Parathyroid adenoma (tissue), 2 donors: ENCODE measurements around the gene CLIC1.

ENCODE experiments used
- H2AFZ ChIP-seq: fragments of 300-600 bp; sonication (generic); one replicate; pipeline ENCODE4 v1.7.0; 2017; ENCODE audit warnings: antibody characterized with exemption, mild to moderate bottlenecking
- H3K27ac ChIP-seq: fragments of 300-600 bp; sonication (generic); one replicate; pipeline ENCODE4 v1.7.0; 2017
- H3K27me3 ChIP-seq: fragments of 300-600 bp; sonication (generic); one replicate; pipeline ENCODE4 v1.7.0; 2017; ENCODE audit warnings: low read length; ENCODE audit not compliant: control insufficient read depth, insufficient read depth
- H3K36me3 ChIP-seq: fragments of 300-600 bp; sonication (generic); one replicate; pipeline ENCODE4 v1.7.0; 2017; ENCODE audit warnings: low read length; ENCODE audit not compliant: control insufficient read depth, insufficient read depth
- H3K4me1 ChIP-seq: fragments of 300-600 bp; sonication (generic); one replicate; pipeline ENCODE4 v1.7.0; 2017; ENCODE audit warnings: control low read depth
- H3K4me2 ChIP-seq: fragments of 300-600 bp; sonication (generic); one replicate; pipeline ENCODE4 v1.7.0; 2017; ENCODE audit warnings: low read length
- H3K4me3 ChIP-seq: fragments of 300-600 bp; sonication (generic); one replicate; pipeline ENCODE4 v1.7.0; 2017; ENCODE audit warnings: low read depth, low read length
- H3K79me2 ChIP-seq: fragments of 300-600 bp; sonication (generic); one replicate; pipeline ENCODE4 v1.7.0; 2017; ENCODE audit warnings: control low read depth
- H3K9ac ChIP-seq: fragments of 300-600 bp; sonication (generic); one replicate; pipeline ENCODE4 v1.7.0; 2017; ENCODE audit warnings: mild to moderate bottlenecking
- H3K9me3 ChIP-seq: fragments of 300-600 bp; sonication (generic); one replicate; pipeline ENCODE4 v1.7.0; 2017; ENCODE audit warnings: low read length; ENCODE audit not compliant: control insufficient read depth
- TF ChIP-seq, protein P1 (sequence below): fragments of 300-600 bp; sonication (generic); IDR thresholded peaks from one replicate; pipeline ENCODE4 v1.7.0; 2017; ENCODE audit warnings: antibody characterized with exemption, mild to moderate bottlenecking
- donor health status: primary hyperparathyroidism.

CLIC1 gene

GRCh38 chr6:31736021-31736767 lies at the start of gene CLIC1:
Gene CLIC1 (minus strand): TSS chr6:31736530. CDS start chr6:31736300, 230 bp downstream.
- H3K36me3 ChIP-seq, result no peaks in the 10 kb centered on the region
- no peaks in the 10 kb centered on the region for H3K27me3 ChIP-seq
- no peaks in the 10 kb centered on the region for H3K79me2 ChIP-seq
- H3K4me1 ChIP-seq, result peaks cover 9% of the 10 kb centered on the region
- H3K4me2 ChIP-seq, result peak within 1 kb of the TSS; percentile 95
- H3K9ac ChIP-seq, result peak within 1 kb of the TSS; percentile 74
- H3K9me3 ChIP-seq, result no peaks in the 10 kb centered on the region
- H3K27ac ChIP-seq, result peak within 1 kb of the TSS; percentile 84
- TF ChIP-seq, protein P1, sequence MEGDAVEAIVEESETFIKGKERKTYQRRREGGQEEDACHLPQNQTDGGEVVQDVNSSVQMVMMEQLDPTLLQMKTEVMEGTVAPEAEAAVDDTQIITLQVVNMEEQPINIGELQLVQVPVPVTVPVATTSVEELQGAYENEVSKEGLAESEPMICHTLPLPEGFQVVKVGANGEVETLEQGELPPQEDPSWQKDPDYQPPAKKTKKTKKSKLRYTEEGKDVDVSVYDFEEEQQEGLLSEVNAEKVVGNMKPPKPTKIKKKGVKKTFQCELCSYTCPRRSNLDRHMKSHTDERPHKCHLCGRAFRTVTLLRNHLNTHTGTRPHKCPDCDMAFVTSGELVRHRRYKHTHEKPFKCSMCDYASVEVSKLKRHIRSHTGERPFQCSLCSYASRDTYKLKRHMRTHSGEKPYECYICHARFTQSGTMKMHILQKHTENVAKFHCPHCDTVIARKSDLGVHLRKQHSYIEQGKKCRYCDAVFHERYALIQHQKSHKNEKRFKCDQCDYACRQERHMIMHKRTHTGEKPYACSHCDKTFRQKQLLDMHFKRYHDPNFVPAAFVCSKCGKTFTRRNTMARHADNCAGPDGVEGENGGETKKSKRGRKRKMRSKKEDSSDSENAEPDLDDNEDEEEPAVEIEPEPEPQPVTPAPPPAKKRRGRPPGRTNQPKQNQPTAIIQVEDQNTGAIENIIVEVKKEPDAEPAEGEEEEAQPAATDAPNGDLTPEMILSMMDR, result no peak
- H2AFZ ChIP-seq, result peak within 1 kb of the TSS; percentile 92
- H3K4me3 ChIP-seq, result peak within 1 kb of the TSS; percentile 99

- no peaks in the 10 kb centered on the region for H3K36me3 ChIP-seq
- no peak overlapping the region for H2AFZ ChIP-seq
- H3K4me3 ChIP-seq, result no peak overlapping the region
- H3K27me3 ChIP-seq, result no peaks in the 10 kb centered on the region
- H3K9ac ChIP-seq, result no peak overlapping the region
- no peaks in the 10 kb centered on the region for H3K9me3 ChIP-seq
- TF ChIP-seq, protein P1, result no peak
- H3K4me1 ChIP-seq, result no peaks in the 10 kb centered on the region
- H3K79me2 ChIP-seq, result peaks cover 7% of the 10 kb centered on the region
- H3K27ac ChIP-seq, result no peak overlapping the region
- no peak overlapping the region for H3K4me2 ChIP-seq
Observed at GRCh38 chr6:31785475-31785874, 49.1 kb upstream of the CLIC1 start.

- Histone ChIP-seq H3K79me2 (peaks cover 7% of the 10 kb centered on the region), H3K9me3 (no peaks in the 10 kb centered on the region), H3K36me3 (no peaks in the 10 kb centered on the region), H3K27ac (no peak overlapping the region), H3K4me3 (no peak overlapping the region), H3K9ac (no peak overlapping the region), H3K4me1 (no peaks in the 10 kb centered on the region), H3K27me3 (no peaks in the 10 kb centered on the region), H2AFZ (no peak overlapping the region), H3K4me2 (no peak overlapping the region)
- TF ChIP-seq, protein P1, result no peak
Observed at GRCh38 chr6:31784098-31784925, 48.0 kb upstream of the CLIC1 start.

- H3K4me1 ChIP-seq, result peaks cover 2% of the 10 kb centered on the region
- no peaks in the 10 kb centered on the region for H3K9me3 ChIP-seq
- no peaks in the 10 kb centered on the region for H3K27me3 ChIP-seq
- H3K36me3 ChIP-seq, result no peaks in the 10 kb centered on the region
- TF ChIP-seq, protein P1, result no peak
- H3K27ac ChIP-seq, result no peak overlapping the region
- no peak overlapping the region for H3K4me3 ChIP-seq
- no peak overlapping the region for H2AFZ ChIP-seq
- no peak overlapping the region for H3K9ac ChIP-seq
- peaks cover 3% of the 10 kb centered on the region for H3K79me2 ChIP-seq
- no peak overlapping the region for H3K4me2 ChIP-seq
Observed at GRCh38 chr6:31782126-31782855, 46.0 kb upstream of the CLIC1 start.
